HG03103 (cell line): ENCODE data around the gene GON7.
"Not testable (repeated sequence)": the region's sequence is repeated elsewhere in the genome, so short reads cannot be mapped to it uniquely, and the experiment has no call there.

Experiments
- ATAC-seq: cut with Tn5 transposase; IDR thresholded peaks from one replicate; pipeline ENCODE4 v1.9.1; 2021; ENCODE audit warnings: low read depth; ENCODE audit not compliant: unreplicated experiment

Gene GON7

GRCh38 chr14:93160353-93160801 lies 46.5 kb downstream of the GON7 start:
- no peak for ATAC-seq

GRCh38 chr14:93159625-93160352 lies 47.1 kb downstream of the GON7 start:
- ATAC-seq = not testable (repeated sequence)

GRCh38 chr14:93158349-93158748 lies 48.5 kb downstream of the GON7 start:
- not testable (repeated sequence) for ATAC-seq

GRCh38 chr14:93156693-93157369 lies 50.0 kb downstream of the GON7 start:
- no peak for ATAC-seq

- ATAC-seq = no peak
These were observed 51.2 kb downstream of the GON7 start for GRCh38 chr14:93155667-93156066.

GRCh38 chr14:93153121-93153520 lies 53.7 kb downstream of the GON7 start:
- no peak for ATAC-seq
